Trophoblast cell (in vitro differentiated cells and primary cell): ENCODE data around the gene LURAP1L.
A peak's percentile ranks its signal among the peaks of the same experiment; 100 is the strongest.

Source experiments
- DNase-seq, 2 donors: peaks; one replicate each; pipeline ENCODE4 v3.0.0-alpha.2; 2016
- H2AFZ ChIP-seq: 2 replicates; pipeline ENCODE4 v1.6.1; 2013; ENCODE audit warnings: low read length, moderate library complexity, mild to moderate bottlenecking; ENCODE audit not compliant: insufficient read depth, poor library complexity
- H2AK5ac ChIP-seq: 2 replicates; pipeline ENCODE4 v1.6.1; 2013; ENCODE audit warnings: mild to moderate bottlenecking, low read length
- H2BK120ac ChIP-seq: 2 replicates; pipeline ENCODE4 v1.6.1; 2013; ENCODE audit warnings: low read length, mild to moderate bottlenecking, moderate library complexity; ENCODE audit not compliant: insufficient read depth, poor library complexity
- H2BK12ac ChIP-seq: 2 replicates; pipeline ENCODE4 v1.6.1; 2013; ENCODE audit warnings: mild to moderate bottlenecking, low read length, moderate library complexity
- H2BK5ac ChIP-seq: 2 replicates; pipeline ENCODE4 v1.6.1; 2013; ENCODE audit warnings: low read length, low read depth, moderate library complexity, mild to moderate bottlenecking; ENCODE audit not compliant: poor library complexity
- H3K14ac ChIP-seq: 2 replicates; pipeline ENCODE4 v1.6.1; 2013; ENCODE audit warnings: mild to moderate bottlenecking, low read length
- H3K18ac ChIP-seq: 2 replicates; pipeline ENCODE4 v1.6.1; 2013; ENCODE audit warnings: mild to moderate bottlenecking, low read length
- H3K23ac ChIP-seq: 2 replicates; pipeline ENCODE4 v1.6.1; 2013; ENCODE audit warnings: low read length
- H3K27ac ChIP-seq: 2 replicates; pipeline ENCODE4 v1.5.1; 2013; ENCODE audit warnings: low read depth, mild to moderate bottlenecking, inconsistent platforms, low read length, moderate library complexity
- H3K27me3 ChIP-seq: 2 replicates; pipeline ENCODE4 v1.6.1; 2013; ENCODE audit warnings: inconsistent platforms, mild to moderate bottlenecking, low read length, moderate library complexity; ENCODE audit not compliant: insufficient read depth
- H3K36me3 ChIP-seq, 2 experiments: 1 replicate in 1 of 2; 2 replicates in 1 of 2; pipeline ENCODE4 v1.6.1; 2013; ENCODE audit warnings: low read length in 2 of 2, mild to moderate bottlenecking in 2 of 2, moderate library complexity in 1 of 2; ENCODE audit not compliant: insufficient read depth in 2 of 2, control insufficient read depth in 1 of 2
- H3K4ac ChIP-seq: 2 replicates; pipeline ENCODE4 v1.6.1; 2013; ENCODE audit warnings: low read depth, mild to moderate bottlenecking, low read length, moderate library complexity
- H3K4me1 ChIP-seq, 2 experiments: 1 replicate in 1 of 2; 2 replicates in 1 of 2; pipeline ENCODE4 v1.6.1; 2013; ENCODE audit warnings: low read length in 2 of 2, mild to moderate bottlenecking in 2 of 2, moderate library complexity in 1 of 2; ENCODE audit not compliant: insufficient read depth in 2 of 2, control insufficient read depth in 1 of 2
- H3K4me2 ChIP-seq: 2 replicates; pipeline ENCODE4 v1.6.1; 2013; ENCODE audit warnings: inconsistent platforms, mild to moderate bottlenecking, low read length, moderate library complexity
- H3K4me3 ChIP-seq: 2 replicates; pipeline ENCODE4 v1.5.1; 2013; ENCODE audit warnings: mild to moderate bottlenecking, low read depth, low read length, inconsistent platforms
- H3K79me1 ChIP-seq: one replicate; pipeline ENCODE4 v1.6.1; 2013; ENCODE audit warnings: low read length
- H3K79me2 ChIP-seq: 2 replicates; pipeline ENCODE4 v1.6.1; 2013; ENCODE audit warnings: low read length, mild to moderate bottlenecking; ENCODE audit not compliant: control insufficient read depth, insufficient read depth, poor library complexity
- H3K9ac ChIP-seq: 2 replicates; pipeline ENCODE4 v1.6.1; 2013; ENCODE audit warnings: mild to moderate bottlenecking, low read length
- H3K9me3 ChIP-seq: 2 replicates; pipeline ENCODE4 v1.6.1; 2013; ENCODE audit warnings: low read depth, mild to moderate bottlenecking, control low read depth, inconsistent platforms, low read length; ENCODE audit not compliant: insufficient read depth
- H4K12ac ChIP-seq: 2 replicates; pipeline ENCODE4 v1.6.1; 2013; ENCODE audit warnings: low read depth, mild to moderate bottlenecking, low read length, moderate library complexity
- H4K8ac ChIP-seq: 2 replicates; pipeline ENCODE4 v1.6.1; 2013; ENCODE audit warnings: low read depth, mild to moderate bottlenecking, low read length, moderate library complexity
- H4K91ac ChIP-seq: one replicate; pipeline ENCODE4 v1.6.1; 2013; ENCODE audit warnings: low read depth, mild to moderate bottlenecking, low read length, moderate library complexity
- WGBS: extraction: QIAGEN DNeasy Blood & Tissue Kit; methylation state at CpG from one replicate; pipeline ENCODE4 v1.1.7; 2013; ENCODE audit warnings: missing lambda C conversion rate; ENCODE audit not compliant: insufficient read length, insufficient coverage; ENCODE audit errors: extremely low coverage; 5-methylcytosine and 5-hydroxymethylcytosine counted together

Gene LURAP1L

GRCh38 chr9:12811935-12812334 lies 37.1 kb downstream of the LURAP1L start:
- Histone ChIP-seq H3K9ac (no peak overlapping the region), H2AFZ (no peak overlapping the region), H3K36me3 (no peaks in the 10 kb centered on the region), H2BK12ac (peak overlapping the region; percentile 23), H3K79me2 (no peaks in the 10 kb centered on the region), H3K4ac (peak overlapping the region; percentile 19), H2BK120ac (peak overlapping the region; percentile 25), H4K8ac (no peak overlapping the region), H3K79me1 (no peaks in the 10 kb centered on the region), H2BK5ac (no peak overlapping the region), H3K9me3 (no peaks in the 10 kb centered on the region), H3K23ac (no peak overlapping the region), H3K27ac (no peak overlapping the region), H4K12ac (no peak overlapping the region), H3K4me1 (peaks cover 0 to 2% of the 10 kb centered on the region in 2 experiments), H3K18ac (no peak overlapping the region), H3K4me2 (no peak overlapping the region), H3K4me3 (no peak overlapping the region), H2AK5ac (no peak overlapping the region), H3K27me3 (no peaks in the 10 kb centered on the region), H4K91ac (no peak overlapping the region), H3K14ac (no peak overlapping the region)
- WGBS: no CpG with 5 or more reads among the region's 3 CpGs
- no peak for DNase-seq

DNA sequence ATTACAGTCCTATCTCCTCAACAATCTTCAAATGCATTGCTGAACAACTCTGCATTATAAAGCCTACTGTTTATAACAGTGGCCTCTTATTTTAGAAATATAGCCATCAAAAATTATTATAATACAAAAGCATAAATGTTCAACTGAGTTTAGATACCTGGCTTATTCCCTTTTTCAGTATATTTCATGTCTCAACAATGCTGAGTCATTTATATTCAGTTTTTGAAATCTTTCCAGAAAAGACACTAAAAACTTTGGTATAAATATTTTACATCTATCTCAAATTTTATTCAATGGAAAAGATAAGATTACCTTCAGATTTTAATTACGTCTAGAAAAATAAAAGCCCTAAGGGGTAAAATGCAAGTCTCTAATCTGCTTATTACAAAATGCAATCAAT lies 37.9 kb downstream of the LURAP1L start:
- DNase-seq: no peak
- no peak overlapping the region for H4K12ac ChIP-seq
- no peaks in the 10 kb centered on the region for H3K36me3 ChIP-seq
- peaks cover 0 to 2% of the 10 kb centered on the region in 2 experiments for H3K4me1 ChIP-seq
- no peak overlapping the region for H4K91ac ChIP-seq
- H2BK120ac ChIP-seq: no peak overlapping the region
- no peaks in the 10 kb centered on the region for H3K27me3 ChIP-seq
- H3K4ac ChIP-seq: no peak overlapping the region
- H2BK12ac ChIP-seq: no peak overlapping the region
- H3K9me3 ChIP-seq: no peaks in the 10 kb centered on the region
- H3K4me2 ChIP-seq: no peak overlapping the region
- no peak overlapping the region for H4K8ac ChIP-seq
- no peak overlapping the region for H2AFZ ChIP-seq
- WGBS: no CpG with 5 or more reads among the region's 1 CpG
- H3K27ac ChIP-seq: no peak overlapping the region
- no peak overlapping the region for H3K18ac ChIP-seq
- no peaks in the 10 kb centered on the region for H3K79me1 ChIP-seq
- no peak overlapping the region for H2BK5ac ChIP-seq
- no peaks in the 10 kb centered on the region for H3K79me2 ChIP-seq
- H3K4me3 ChIP-seq: no peak overlapping the region
- no peak overlapping the region for H3K23ac ChIP-seq
- no peak overlapping the region for H3K14ac ChIP-seq
- H3K9ac ChIP-seq: no peak overlapping the region
- H2AK5ac ChIP-seq: no peak overlapping the region

DNA sequence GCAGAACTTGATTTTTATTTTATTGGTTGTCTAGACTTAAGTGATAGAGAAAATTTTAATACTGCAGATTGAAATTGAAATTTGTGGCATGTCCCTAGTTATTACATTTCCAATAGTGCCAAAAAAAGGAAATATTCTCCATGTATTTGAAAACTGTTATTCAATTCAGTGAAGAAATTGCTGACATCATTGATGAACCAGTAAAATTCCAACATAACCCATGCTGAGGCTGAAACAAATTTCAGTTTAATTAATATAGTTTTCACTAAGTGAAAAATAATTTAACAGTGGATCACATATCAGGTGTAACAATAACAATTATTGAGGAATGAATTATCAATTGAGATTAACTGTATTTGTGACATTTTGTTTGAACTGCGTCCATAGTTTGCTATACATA lies 38.7 kb downstream of the LURAP1L start:
- Histone ChIP-seq H3K14ac (no peak overlapping the region), H3K18ac (no peak overlapping the region), H4K12ac (no peak overlapping the region), H3K4me3 (no peak overlapping the region), H3K4me1 (peaks cover 0 to 3% of the 10 kb centered on the region in 2 experiments), H3K27me3 (no peaks in the 10 kb centered on the region), H2AFZ (no peak overlapping the region), H3K9me3 (no peaks in the 10 kb centered on the region), H2BK12ac (no peak overlapping the region), H4K8ac (no peak overlapping the region), H3K79me1 (no peaks in the 10 kb centered on the region), H3K36me3 (no peaks in the 10 kb centered on the region), H3K23ac (no peak overlapping the region), H3K4ac (no peak overlapping the region), H3K79me2 (no peaks in the 10 kb centered on the region), H2BK5ac (no peak overlapping the region), H4K91ac (no peak overlapping the region), H3K27ac (no peak overlapping the region), H3K4me2 (no peak overlapping the region), H3K9ac (no peak overlapping the region), H2BK120ac (no peak overlapping the region), H2AK5ac (no peak overlapping the region)
- WGBS: no CpG with 5 or more reads among the region's 1 CpG
- DNase-seq: no peak

- Histone ChIP-seq H3K18ac (no peak overlapping the region), H3K36me3 (no peaks in the 10 kb centered on the region), H4K91ac (no peak overlapping the region), H3K79me1 (no peaks in the 10 kb centered on the region), H2AK5ac (no peak overlapping the region), H2BK5ac (no peak overlapping the region), H3K23ac (no peak overlapping the region), H4K12ac (no peak overlapping the region), H4K8ac (peak overlapping the region; percentile 38), H2BK120ac (no peak overlapping the region), H2AFZ (peak overlapping the region; percentile 78), H3K4me2 (no peak overlapping the region), H3K4me3 (no peak overlapping the region), H3K79me2 (no peaks in the 10 kb centered on the region), H3K27ac (peak overlapping the region; percentile 27), H3K4me1 (peaks cover 0 to 4% of the 10 kb centered on the region in 2 experiments), H3K14ac (no peak overlapping the region), H3K9me3 (no peaks in the 10 kb centered on the region), H2BK12ac (no peak overlapping the region), H3K4ac (no peak overlapping the region), H3K9ac (no peak overlapping the region), H3K27me3 (no peaks in the 10 kb centered on the region)
- DNase-seq: peak; percentile 87 to 95
- WGBS: no CpG with 5 or more reads among the region's 6 CpGs
These were observed 39.4 kb downstream of the LURAP1L start for GRCh38 chr9:12813960-12814876.
